ENCODE measurements around the gene DHX34.

Gene DHX34

GRCh38 chr19:47370045-47370611 is 21.0 kb downstream of the DHX34 start:
- H3K9ac ChIP-seq (ENCODE audit: insufficient read length, low read depth): no peak overlapping the region
- no peak for DNase-seq (ENCODE audit: low read depth, low spot score)
- no peak overlapping the region for H3K4me3 ChIP-seq (ENCODE audit: insufficient read length, low read depth)
- H3K36me3 ChIP-seq (ENCODE audit: insufficient read depth, insufficient read length, low read length): peaks cover 68% of the 10 kb centered on the region
- no peaks in the 10 kb centered on the region for H3K27me3 ChIP-seq (ENCODE audit: insufficient read depth, insufficient read length)
- no peaks in the 10 kb centered on the region for H3K4me1 ChIP-seq (ENCODE audit: insufficient read depth, insufficient read length)
- no peak for TF ChIP-seq YY1 (IDR thresholded peaks at IDR 0.05; ENCODE audit: insufficient read depth, insufficient read length)
- no peak for TF ChIP-seq SUZ12 (IDR thresholded peaks at IDR 0.05; ENCODE audit: extremely low read depth, insufficient read depth, insufficient read length)
- no peak for TF ChIP-seq ZNF274 (IDR thresholded peaks at IDR 0.05; ENCODE audit: low read depth, low read length)
- H3K9me3 ChIP-seq (ENCODE audit: insufficient read depth, low read length): no peaks in the 10 kb centered on the region

- Histone ChIP-seq H3K9me3 (ENCODE audit: insufficient read depth, low read length) (no peaks in the 10 kb centered on the region), H3K27me3 (ENCODE audit: insufficient read depth, insufficient read length) (no peaks in the 10 kb centered on the region), H3K36me3 (ENCODE audit: insufficient read depth, insufficient read length, low read length) (peaks cover 72% of the 10 kb centered on the region), H3K4me3 (ENCODE audit: insufficient read length, low read depth) (no peak overlapping the region), H3K4me1 (ENCODE audit: insufficient read depth, insufficient read length) (no peaks in the 10 kb centered on the region), H3K9ac (ENCODE audit: insufficient read length, low read depth) (no peak overlapping the region)
- no peak for TF ChIP-seq ZNF274 (IDR thresholded peaks at IDR 0.05; ENCODE audit: low read depth, low read length)
- no peak for TF ChIP-seq SUZ12 (IDR thresholded peaks at IDR 0.05; ENCODE audit: extremely low read depth, insufficient read depth, insufficient read length)
- TF ChIP-seq YY1 (IDR thresholded peaks at IDR 0.05; ENCODE audit: insufficient read depth, insufficient read length): no peak
- no peak for DNase-seq (ENCODE audit: low read depth, low spot score)
These were observed 22.1 kb downstream of the DHX34 start for GRCh38 chr19:47371261-47371660.

GRCh38 chr19:47372603-47373002 is 23.5 kb downstream of the DHX34 start:
- TF ChIP-seq ZNF274 (IDR thresholded peaks at IDR 0.05; ENCODE audit: low read depth, low read length) (no peak), YY1 (IDR thresholded peaks at IDR 0.05; ENCODE audit: insufficient read depth, insufficient read length) (no peak), SUZ12 (IDR thresholded peaks at IDR 0.05; ENCODE audit: extremely low read depth, insufficient read depth, insufficient read length) (no peak)
- no peak overlapping the region for H3K4me3 ChIP-seq (ENCODE audit: insufficient read length, low read depth)
- peaks cover 4% of the 10 kb centered on the region for H3K4me1 ChIP-seq (ENCODE audit: insufficient read depth, insufficient read length)
- no peak overlapping the region for H3K9ac ChIP-seq (ENCODE audit: insufficient read length, low read depth)
- H3K27me3 ChIP-seq (ENCODE audit: insufficient read depth, insufficient read length): no peaks in the 10 kb centered on the region
- no peak for DNase-seq (ENCODE audit: low read depth, low spot score)
- H3K9me3 ChIP-seq (ENCODE audit: insufficient read depth, low read length): no peaks in the 10 kb centered on the region
- peaks cover 81% of the 10 kb centered on the region for H3K36me3 ChIP-seq (ENCODE audit: insufficient read depth, insufficient read length, low read length)

GRCh38 chr19:47373246-47374240 is 24.4 kb downstream of the DHX34 start:
- no peak overlapping the region for H3K9ac ChIP-seq (ENCODE audit: insufficient read length, low read depth)
- no peaks in the 10 kb centered on the region for H3K9me3 ChIP-seq (ENCODE audit: insufficient read depth, low read length)
- no peak for DNase-seq (ENCODE audit: low read depth, low spot score)
- peaks cover 90% of the 10 kb centered on the region for H3K36me3 ChIP-seq (ENCODE audit: insufficient read depth, insufficient read length, low read length)
- no peak overlapping the region for H3K4me3 ChIP-seq (ENCODE audit: insufficient read length, low read depth)
- peaks cover 4% of the 10 kb centered on the region for H3K4me1 ChIP-seq (ENCODE audit: insufficient read depth, insufficient read length)
- no peaks in the 10 kb centered on the region for H3K27me3 ChIP-seq (ENCODE audit: insufficient read depth, insufficient read length)
- TF ChIP-seq YY1 (IDR thresholded peaks at IDR 0.05; ENCODE audit: insufficient read depth, insufficient read length): no peak
- TF ChIP-seq SUZ12 (IDR thresholded peaks at IDR 0.05; ENCODE audit: extremely low read depth, insufficient read depth, insufficient read length): no peak
- TF ChIP-seq ZNF274 (IDR thresholded peaks at IDR 0.05; ENCODE audit: low read depth, low read length): no peak

- Histone ChIP-seq H3K4me3 (ENCODE audit: insufficient read length, low read depth) (no peak overlapping the region), H3K27me3 (ENCODE audit: insufficient read depth, insufficient read length) (no peaks in the 10 kb centered on the region), H3K36me3 (ENCODE audit: insufficient read depth, insufficient read length, low read length) (peaks cover 89% of the 10 kb centered on the region), H3K9ac (ENCODE audit: insufficient read length, low read depth) (no peak overlapping the region), H3K9me3 (ENCODE audit: insufficient read depth, low read length) (no peaks in the 10 kb centered on the region), H3K4me1 (ENCODE audit: insufficient read depth, insufficient read length) (peaks cover 4% of the 10 kb centered on the region)
- DNase-seq (ENCODE audit: low read depth, low spot score): no peak
- no peak for TF ChIP-seq SUZ12 (IDR thresholded peaks at IDR 0.05; ENCODE audit: extremely low read depth, insufficient read depth, insufficient read length)
- TF ChIP-seq YY1 (IDR thresholded peaks at IDR 0.05; ENCODE audit: insufficient read depth, insufficient read length): no peak
- no peak for TF ChIP-seq ZNF274 (IDR thresholded peaks at IDR 0.05; ENCODE audit: low read depth, low read length)
These were observed 26.0 kb downstream of the DHX34 start for GRCh38 chr19:47374876-47375693.

GRCh38 chr19:47375694-47376588 is 26.8 kb downstream of the DHX34 start:
- no peaks in the 10 kb centered on the region for H3K9me3 ChIP-seq (ENCODE audit: insufficient read depth, low read length)
- TF ChIP-seq SUZ12 (IDR thresholded peaks at IDR 0.05; ENCODE audit: extremely low read depth, insufficient read depth, insufficient read length): no peak
- no peak for TF ChIP-seq YY1 (IDR thresholded peaks at IDR 0.05; ENCODE audit: insufficient read depth, insufficient read length)
- TF ChIP-seq ZNF274 (IDR thresholded peaks at IDR 0.05; ENCODE audit: low read depth, low read length): no peak
- no peak for DNase-seq (ENCODE audit: low read depth, low spot score)
- no peaks in the 10 kb centered on the region for H3K27me3 ChIP-seq (ENCODE audit: insufficient read depth, insufficient read length)
- H3K9ac ChIP-seq (ENCODE audit: insufficient read length, low read depth): no peak overlapping the region
- peaks cover 4% of the 10 kb centered on the region for H3K4me1 ChIP-seq (ENCODE audit: insufficient read depth, insufficient read length)
- H3K36me3 ChIP-seq (ENCODE audit: insufficient read depth, insufficient read length, low read length): peaks cover 92% of the 10 kb centered on the region
- no peak overlapping the region for H3K4me3 ChIP-seq (ENCODE audit: insufficient read length, low read depth)

Measured in NT2/D1 (cell line).